Measurements from ENCODE around the gene DAP3.
"Not testable (repeated sequence)": the region's sequence is repeated elsewhere in the genome, so short reads cannot be mapped to it uniquely, and the experiment has no call there.

DNA sequence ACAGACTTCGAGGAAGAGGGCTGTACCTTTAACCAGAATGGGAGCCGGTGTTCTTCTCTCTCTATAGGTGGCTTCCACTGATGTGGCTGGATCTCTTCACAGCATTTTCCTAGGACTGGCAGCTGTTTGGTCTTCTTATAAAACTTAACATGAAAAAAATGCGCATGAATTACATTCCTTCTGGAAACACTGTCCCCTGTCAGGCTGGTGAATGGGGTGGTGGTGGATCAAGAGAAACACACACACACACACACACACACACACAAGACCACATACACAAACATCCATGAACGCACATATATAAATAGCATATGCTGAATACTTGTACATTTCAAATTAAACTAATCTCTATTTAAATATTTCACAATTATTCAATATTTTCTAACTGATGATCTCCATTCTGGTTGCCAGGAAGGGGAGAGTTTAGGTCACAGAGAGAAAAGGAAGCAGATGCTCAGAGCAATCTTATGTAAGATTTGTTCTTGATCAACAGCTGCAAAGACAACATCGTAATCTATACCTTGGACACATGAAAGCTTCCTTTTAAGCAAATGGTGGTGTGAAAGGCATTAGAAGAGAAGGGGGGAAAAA lies 78.6 kb downstream of the DAP3 start:
- TF ChIP-seq, protein P1, sequence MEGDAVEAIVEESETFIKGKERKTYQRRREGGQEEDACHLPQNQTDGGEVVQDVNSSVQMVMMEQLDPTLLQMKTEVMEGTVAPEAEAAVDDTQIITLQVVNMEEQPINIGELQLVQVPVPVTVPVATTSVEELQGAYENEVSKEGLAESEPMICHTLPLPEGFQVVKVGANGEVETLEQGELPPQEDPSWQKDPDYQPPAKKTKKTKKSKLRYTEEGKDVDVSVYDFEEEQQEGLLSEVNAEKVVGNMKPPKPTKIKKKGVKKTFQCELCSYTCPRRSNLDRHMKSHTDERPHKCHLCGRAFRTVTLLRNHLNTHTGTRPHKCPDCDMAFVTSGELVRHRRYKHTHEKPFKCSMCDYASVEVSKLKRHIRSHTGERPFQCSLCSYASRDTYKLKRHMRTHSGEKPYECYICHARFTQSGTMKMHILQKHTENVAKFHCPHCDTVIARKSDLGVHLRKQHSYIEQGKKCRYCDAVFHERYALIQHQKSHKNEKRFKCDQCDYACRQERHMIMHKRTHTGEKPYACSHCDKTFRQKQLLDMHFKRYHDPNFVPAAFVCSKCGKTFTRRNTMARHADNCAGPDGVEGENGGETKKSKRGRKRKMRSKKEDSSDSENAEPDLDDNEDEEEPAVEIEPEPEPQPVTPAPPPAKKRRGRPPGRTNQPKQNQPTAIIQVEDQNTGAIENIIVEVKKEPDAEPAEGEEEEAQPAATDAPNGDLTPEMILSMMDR (IDR thresholded peaks at IDR 0.05 in 4 of 5, conservative IDR thresholded peaks at IDR 0.05 in 1 of 5): not testable (repeated sequence)
- not testable (repeated sequence) for TF ChIP-seq POLR2A (IDR thresholded peaks at IDR 0.05)

Data from gastrocnemius medialis (tissue), 4 donors.